A673 (cell line): ENCODE data around the gene GRID1. TPM values are rescaled to one million over a fixed set of nuclear protein-coding genes. Genes with fewer than 3 reads are reported as not detected.

Source experiments
- BruUV-seq: library from RNA; stranded (reverse); fragments of 400-500 nt; replicated peaks from 2 replicates; lab custom pipeline; 2021; lab: Mats Ljungman, UMichigan
- CTCF ChIA-PET: fragments of 300-600 bp; sonication (Branson Sonifier 250); formaldehyde crosslinking; loops from one replicate; lab custom pipeline; 2022; ENCODE audit warnings: antibody characterized with exemption; lab: Charles Lee
- POLR2A ChIA-PET: fragments of 300-600 bp; sonication (Branson Sonifier 250); formaldehyde crosslinking; loops from one replicate; lab custom pipeline; 2022; ENCODE audit warnings: antibody characterized with exemption; ENCODE audit not compliant: low non-redundant PET; lab: Charles Lee
- DNase-seq: peaks from one replicate; pipeline ENCODE4 v3.0.0-alpha.2; 2015; ENCODE audit warnings: low spot score
- H3K27ac ChIP-seq: fragments of 200-600 bp; sonication (generic); 2 replicates; pipeline ENCODE4 v1.5.1; 2016; ENCODE audit warnings: mixed run types, low read depth, mild to moderate bottlenecking, mixed read lengths, antibody characterized with exemption, low read length; ENCODE audit not compliant: poor library complexity, severe bottlenecking
- H3K27me3 ChIP-seq: fragments of 200-600 bp; sonication (generic); replicated peaks from 2 replicates; pipeline ENCODE4 v1.6.1; 2017; ENCODE audit warnings: mixed run types, low read depth, mild to moderate bottlenecking, mixed read lengths, antibody characterized with exemption, low read length; ENCODE audit not compliant: insufficient read depth, poor library complexity
- H3K36me3 ChIP-seq: fragments of 200-600 bp; sonication (generic); 2 replicates; pipeline ENCODE4 v1.6.1; 2016; ENCODE audit warnings: mixed run types, mild to moderate bottlenecking, mixed read lengths, antibody characterized with exemption, low read length; ENCODE audit not compliant: insufficient read depth, poor library complexity, severe bottlenecking
- H3K4me1 ChIP-seq: fragments of 200-600 bp; sonication (generic); 2 replicates; pipeline ENCODE4 v1.6.1; 2017; ENCODE audit warnings: mixed run types, mild to moderate bottlenecking, mixed read lengths, antibody characterized with exemption, low read length; ENCODE audit not compliant: insufficient read depth, poor library complexity, severe bottlenecking
- H3K4me3 ChIP-seq: fragments of 200-600 bp; sonication (generic); 2 replicates; pipeline ENCODE4 v1.5.1; 2016; ENCODE audit warnings: low read depth, mixed run types, mild to moderate bottlenecking, mixed read lengths, low read length; ENCODE audit not compliant: poor library complexity, severe bottlenecking
- H3K9me3 ChIP-seq: fragments of 200-600 bp; sonication (generic); 2 replicates; pipeline ENCODE4 v1.6.1; 2016; ENCODE audit warnings: mixed run types, low read depth, mild to moderate bottlenecking, mixed read lengths, antibody characterized with exemption, low read length; ENCODE audit not compliant: poor library complexity, severe bottlenecking
- CTCF ChIP-seq: fragments of 300-800, 200-600 bp; sonication (generic); conservative IDR thresholded peaks from 2 replicates; pipeline ENCODE4 v1.5.1; 2017; ENCODE audit warnings: low read depth, mild to moderate bottlenecking, antibody characterized with exemption, low read length, moderate library complexity, mixed read lengths
- EZH2 ChIP-seq: fragments of 200-600 bp; sonication (generic); IDR thresholded peaks from 2 replicates; pipeline ENCODE4 v1.6.1; 2017; ENCODE audit warnings: borderline replicate concordance, low read depth, mild to moderate bottlenecking, mixed read lengths, antibody characterized with exemption, low read length; ENCODE audit not compliant: poor library complexity, severe bottlenecking
- intact Hi-C: fragments of 100-400 bp; cut with micrococcal nuclease; formaldehyde crosslinking; loops from one replicate; pipeline ENCODE4 v1.10.0; 2022; ENCODE audit not compliant: unreplicated experiment
- total RNA-seq: library from RNA; stranded (reverse); gene quantifications from 2 replicates; pipeline ENCODE4 v1.2.3, GENCODE V29; 2021

The GRID1 gene
- total RNA-seq, 1 experiment from 2014 or later, result not detected

- BruUV-seq, result no TSS peak
- no peaks in the 10 kb centered on the region for H3K36me3 ChIP-seq
- no peak overlapping the region for H3K4me3 ChIP-seq
- H3K9me3 ChIP-seq, result no peaks in the 10 kb centered on the region
- ChIA-PET POLR2A (no interaction called here), CTCF (no interaction called here)
- intact Hi-C loops, result no loop called here
- peak; percentile 15 for DNase-seq
- no peak overlapping the region for H3K27ac ChIP-seq
- no peaks in the 10 kb centered on the region for H3K4me1 ChIP-seq
- TF ChIP-seq CTCF (no peak), EZH2 (no peak)
- no peaks in the 10 kb centered on the region for H3K27me3 ChIP-seq
Observed at GRCh38 chr10:86172301-86172700, 194.3 kb downstream of the GRID1 start.

- Histone ChIP-seq H3K9me3 (no peaks in the 10 kb centered on the region), H3K27ac (no peak overlapping the region), H3K4me1 (no peaks in the 10 kb centered on the region), H3K36me3 (no peaks in the 10 kb centered on the region), H3K4me3 (no peak overlapping the region), H3K27me3 (no peaks in the 10 kb centered on the region)
- BruUV-seq, result no TSS peak
- no peak for TF ChIP-seq EZH2
- no peak for TF ChIP-seq CTCF
- DNase-seq, result no peak
- POLR2A ChIA-PET, result no interaction called here
- CTCF ChIA-PET, result no interaction called here
- intact Hi-C loops, result no loop called here
Observed at GRCh38 chr10:86170255-86171108, 196.1 kb downstream of the GRID1 start.

GRCh38 chr10:86169506-86170254 is 196.9 kb downstream of the GRID1 start:
- no peak for DNase-seq
- BruUV-seq, result no TSS peak
- intact Hi-C loops, result no loop called here
- H3K27me3 ChIP-seq, result no peaks in the 10 kb centered on the region
- no peaks in the 10 kb centered on the region for H3K9me3 ChIP-seq
- no peaks in the 10 kb centered on the region for H3K4me1 ChIP-seq
- H3K4me3 ChIP-seq, result no peak overlapping the region
- ChIA-PET CTCF (no interaction called here), POLR2A (no interaction called here)
- H3K36me3 ChIP-seq, result no peaks in the 10 kb centered on the region
- TF ChIP-seq EZH2, result no peak
- TF ChIP-seq CTCF, result no peak
- no peak overlapping the region for H3K27ac ChIP-seq
